Caco-2 (cell line): ENCODE data around the gene NOX3. TPM values are rescaled to one million over a fixed set of nuclear protein-coding genes. Genes with fewer than 3 reads are reported as not detected.

ENCODE experiments used
- BruUV-seq: library from RNA; stranded (reverse); fragments of 400-500 nt; replicated peaks from 2 replicates; lab custom pipeline; 2021; lab: Mats Ljungman, UMichigan
- CTCF ChIA-PET: fragments of 300-600 bp; sonication (Branson Sonifier 250); formaldehyde crosslinking; loops from one replicate; lab custom pipeline; 2022; ENCODE audit warnings: antibody characterized with exemption; lab: Charles Lee
- POLR2A ChIA-PET: fragments of 300-600 bp; sonication (Branson Sonifier 250); formaldehyde crosslinking; loops from one replicate; lab custom pipeline; 2022; ENCODE audit warnings: antibody characterized with exemption; lab: Charles Lee
- DNase-seq, 2 experiments: peaks; one replicate each; pipeline versions ENCODE4 v3.0.0 to v3.0.0-alpha.2; 2020 to 2022
- H3K27me3 ChIP-seq: replicated peaks from 2 replicates; pipeline ENCODE4 v1.6.0; 2011; ENCODE audit warnings: low read length; ENCODE audit not compliant: control insufficient read depth, insufficient read depth
- H3K36me3 ChIP-seq: 2 replicates; pipeline ENCODE4 v1.5.1; 2011; ENCODE audit warnings: low read length; ENCODE audit not compliant: control insufficient read depth, insufficient read depth
- H3K4me1 ChIP-seq: fragments of 250-450 bp; sonication (Bioruptor Pico); 2 replicates; pipeline ENCODE4 v1.5.1; 2020; ENCODE audit warnings: mild to moderate bottlenecking
- H3K4me3 ChIP-seq: 2 replicates; pipeline ENCODE4 v1.5.1; 2011; ENCODE audit warnings: low read depth, mild to moderate bottlenecking, control low read depth, low read length
- H3K9me3 ChIP-seq: fragments of 250-450 bp; sonication (Bioruptor Pico); 2 replicates; pipeline ENCODE4 v1.5.1; 2020; ENCODE audit warnings: mild to moderate bottlenecking, moderate library complexity
- H3K27ac Mint-ChIP-seq: one replicate; pipeline ENCODE4 v1.8.0; 2022; ENCODE audit warnings: mixed read lengths; ENCODE audit not compliant: unreplicated experiment
- H3K27me3 Mint-ChIP-seq: one replicate; pipeline ENCODE4 v1.8.0; 2022; ENCODE audit warnings: mixed read lengths; ENCODE audit not compliant: insufficient read depth, unreplicated experiment
- H3K36me3 Mint-ChIP-seq: one replicate; pipeline ENCODE4 v1.8.0; 2022; ENCODE audit warnings: mild to moderate bottlenecking, mixed read lengths; ENCODE audit not compliant: insufficient read depth, unreplicated experiment
- H3K4me1 Mint-ChIP-seq: one replicate; pipeline ENCODE4 v1.8.0; 2022; ENCODE audit warnings: low read depth, mixed read lengths; ENCODE audit not compliant: unreplicated experiment
- H3K4me3 Mint-ChIP-seq: one replicate; pipeline ENCODE4 v1.8.0; 2022; ENCODE audit warnings: mild to moderate bottlenecking, moderate library complexity, mixed read lengths; ENCODE audit not compliant: unreplicated experiment
- H3K9me3 Mint-ChIP-seq: one replicate; pipeline ENCODE4 v1.8.0; 2022; ENCODE audit warnings: mixed read lengths; ENCODE audit not compliant: unreplicated experiment
- intact Hi-C: fragments of 100-400 bp; cut with micrococcal nuclease; formaldehyde crosslinking; loops from one replicate; pipeline ENCODE4 v1.10.0; 2022; ENCODE audit not compliant: unreplicated experiment
- total RNA-seq: library from RNA; stranded (reverse); gene quantifications from 2 replicates; pipeline ENCODE4 v1.2.3, GENCODE V29; 2022
- TF ChIP-seq, protein P1 (sequence below), 2 experiments: fragments of 200-600 bp in 1 of 2; IDR thresholded peaks; 1 replicate in 1 of 2; 2 replicates in 1 of 2; pipeline versions ENCODE4 v1.5.1 to v1.8.0; 2011 to 2022; ENCODE audit warnings: antibody characterized with exemption in 1 of 2, control low read depth in 1 of 2, inconsistent platforms in 1 of 2, low read depth in 1 of 2, low read length in 1 of 2, mild to moderate bottlenecking in 1 of 2, moderate library complexity in 1 of 2; ENCODE audit not compliant: insufficient read depth in 1 of 2, severe bottlenecking in 1 of 2, unreplicated experiment in 1 of 2

Gene NOX3
- total RNA-seq, 1 experiment from 2014 or later: not detected

DNA sequence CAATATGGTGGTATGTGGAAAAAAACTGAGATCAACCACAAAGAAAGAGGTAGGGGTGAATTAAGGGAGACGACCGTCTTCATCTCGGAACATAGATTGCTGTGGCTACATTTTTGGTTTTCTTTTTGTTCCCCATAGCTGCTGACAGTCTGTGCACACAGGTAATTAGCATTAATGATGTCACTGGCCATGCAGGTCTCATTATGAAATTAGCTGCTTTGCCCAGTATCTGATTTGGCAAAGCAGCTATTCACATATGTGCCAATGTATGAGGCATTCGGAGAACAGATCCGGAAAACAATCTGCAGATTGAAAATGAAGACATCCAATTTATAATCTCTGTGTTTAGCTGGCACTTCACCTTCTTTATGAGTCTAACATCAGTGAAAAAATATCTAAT, 13.1 kb downstream of the NOX3 start:
- Histone ChIP-seq H3K9me3 (no peaks in the 10 kb centered on the region), H3K4me3 (no peak overlapping the region), H3K36me3 (no peaks in the 10 kb centered on the region), H3K27me3 (no peaks in the 10 kb centered on the region), H3K4me1 (no peaks in the 10 kb centered on the region)
- H3K27ac Mint-ChIP-seq: no peak overlapping the region
- ChIA-PET POLR2A (no interaction called here), CTCF (no interaction called here)
- no peaks in the 10 kb centered on the region for H3K27me3 Mint-ChIP-seq
- H3K9me3 Mint-ChIP-seq: no peaks in the 10 kb centered on the region
- no peaks in the 10 kb centered on the region for H3K4me1 Mint-ChIP-seq
- H3K36me3 Mint-ChIP-seq: no peaks in the 10 kb centered on the region
- TF ChIP-seq, protein P1, sequence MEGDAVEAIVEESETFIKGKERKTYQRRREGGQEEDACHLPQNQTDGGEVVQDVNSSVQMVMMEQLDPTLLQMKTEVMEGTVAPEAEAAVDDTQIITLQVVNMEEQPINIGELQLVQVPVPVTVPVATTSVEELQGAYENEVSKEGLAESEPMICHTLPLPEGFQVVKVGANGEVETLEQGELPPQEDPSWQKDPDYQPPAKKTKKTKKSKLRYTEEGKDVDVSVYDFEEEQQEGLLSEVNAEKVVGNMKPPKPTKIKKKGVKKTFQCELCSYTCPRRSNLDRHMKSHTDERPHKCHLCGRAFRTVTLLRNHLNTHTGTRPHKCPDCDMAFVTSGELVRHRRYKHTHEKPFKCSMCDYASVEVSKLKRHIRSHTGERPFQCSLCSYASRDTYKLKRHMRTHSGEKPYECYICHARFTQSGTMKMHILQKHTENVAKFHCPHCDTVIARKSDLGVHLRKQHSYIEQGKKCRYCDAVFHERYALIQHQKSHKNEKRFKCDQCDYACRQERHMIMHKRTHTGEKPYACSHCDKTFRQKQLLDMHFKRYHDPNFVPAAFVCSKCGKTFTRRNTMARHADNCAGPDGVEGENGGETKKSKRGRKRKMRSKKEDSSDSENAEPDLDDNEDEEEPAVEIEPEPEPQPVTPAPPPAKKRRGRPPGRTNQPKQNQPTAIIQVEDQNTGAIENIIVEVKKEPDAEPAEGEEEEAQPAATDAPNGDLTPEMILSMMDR (IDR thresholded peaks at IDR 0.05; ENCODE audit: insufficient read depth in 1 of 2, low read depth in 1 of 2, low read length in 1 of 2, severe bottlenecking in 1 of 2, unreplicated experiment in 1 of 2): no peak
- intact Hi-C loops: no loop called here
- BruUV-seq: no TSS peak
- H3K4me3 Mint-ChIP-seq: no peak overlapping the region
- no peak for DNase-seq

DNA sequence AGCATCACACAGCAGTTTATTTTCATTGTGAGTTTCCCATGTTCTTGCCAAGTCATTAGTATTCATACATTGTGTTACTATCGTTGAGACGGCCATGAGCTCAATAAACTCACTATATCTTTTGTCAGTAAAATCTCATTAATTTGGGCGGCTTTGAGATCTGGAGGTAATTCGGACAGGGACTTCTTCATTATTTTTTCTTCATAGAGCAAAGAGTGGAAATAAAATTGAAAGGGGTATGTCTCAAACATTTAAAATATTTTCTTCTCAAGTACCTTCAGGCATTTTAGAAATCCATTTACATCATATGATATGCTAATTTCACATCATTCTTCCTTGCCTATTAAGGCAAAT, 14.6 kb downstream of the NOX3 start:
- no peak overlapping the region for H3K4me3 ChIP-seq
- intact Hi-C loops: no loop called here
- no peaks in the 10 kb centered on the region for H3K4me1 ChIP-seq
- H3K27me3 ChIP-seq: no peaks in the 10 kb centered on the region
- TF ChIP-seq, protein P1 (IDR thresholded peaks at IDR 0.05; ENCODE audit: insufficient read depth in 1 of 2, low read depth in 1 of 2, low read length in 1 of 2, severe bottlenecking in 1 of 2, unreplicated experiment in 1 of 2): no peak
- H3K9me3 Mint-ChIP-seq: no peaks in the 10 kb centered on the region
- ChIA-PET CTCF (no interaction called here), POLR2A (no interaction called here)
- no peaks in the 10 kb centered on the region for H3K36me3 Mint-ChIP-seq
- no peaks in the 10 kb centered on the region for H3K27me3 Mint-ChIP-seq
- H3K4me1 Mint-ChIP-seq: no peaks in the 10 kb centered on the region
- no peaks in the 10 kb centered on the region for H3K36me3 ChIP-seq
- no peak for DNase-seq
- no peaks in the 10 kb centered on the region for H3K9me3 ChIP-seq
- no peak overlapping the region for H3K4me3 Mint-ChIP-seq
- no TSS peak for BruUV-seq
- no peak overlapping the region for H3K27ac Mint-ChIP-seq

DNA sequence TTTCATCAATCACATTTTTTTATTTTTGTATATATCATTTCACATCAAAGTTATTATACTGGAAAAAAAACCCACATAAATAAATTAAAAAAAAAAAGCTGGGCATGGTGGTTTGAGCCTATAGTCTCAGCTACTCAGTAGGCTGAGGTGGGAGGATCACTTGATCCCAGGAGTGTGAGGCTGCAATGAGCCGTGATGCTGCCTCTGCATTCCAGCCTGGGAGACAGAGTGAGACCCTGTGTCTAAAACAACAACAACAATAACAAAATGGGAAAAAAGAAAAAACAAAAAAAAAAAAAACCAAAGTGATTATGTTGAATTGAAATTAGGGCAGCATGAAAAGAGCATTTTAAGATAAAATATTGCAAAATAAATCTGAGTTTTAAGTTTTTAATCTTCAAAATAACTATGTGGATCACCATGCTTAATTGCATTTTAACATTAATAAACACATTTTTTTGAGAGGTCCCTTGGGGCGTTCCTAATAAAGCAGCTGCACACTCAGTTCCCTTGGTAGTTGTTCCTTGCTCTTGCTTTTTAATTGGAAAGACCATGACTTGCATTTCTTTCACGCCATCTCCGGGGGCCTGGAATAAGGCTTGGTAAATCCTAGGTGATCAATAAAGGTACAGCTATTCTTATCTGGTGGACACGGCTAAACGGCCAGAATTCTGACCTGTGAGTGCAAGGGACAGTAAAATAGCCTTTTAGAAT, 15.1 kb downstream of the NOX3 start:
- Histone ChIP-seq H3K27me3 (no peaks in the 10 kb centered on the region), H3K4me1 (no peaks in the 10 kb centered on the region), H3K9me3 (no peaks in the 10 kb centered on the region), H3K4me3 (no peak overlapping the region), H3K36me3 (no peaks in the 10 kb centered on the region)
- Mint-ChIP-seq H3K4me1 (no peaks in the 10 kb centered on the region), H3K36me3 (no peaks in the 10 kb centered on the region), H3K9me3 (no peaks in the 10 kb centered on the region), H3K4me3 (no peak overlapping the region), H3K27ac (no peak overlapping the region), H3K27me3 (no peaks in the 10 kb centered on the region)
- intact Hi-C loops: no loop called here
- no peak for DNase-seq
- CTCF ChIA-PET: no interaction called here
- TF ChIP-seq, protein P1 (IDR thresholded peaks at IDR 0.05; ENCODE audit: insufficient read depth in 1 of 2, low read depth in 1 of 2, low read length in 1 of 2, severe bottlenecking in 1 of 2, unreplicated experiment in 1 of 2): no peak
- no TSS peak for BruUV-seq
- POLR2A ChIA-PET: no interaction called here
